GM18502 (cell line): ENCODE measurements around the gene TAAR2.
"Not testable (repeated sequence)": the region's sequence is repeated elsewhere in the genome, so short reads cannot be mapped to it uniquely, and the experiment has no call there.

Experiments
- ATAC-seq: cut with Tn5 transposase; IDR thresholded peaks from one replicate; pipeline ENCODE4 v1.9.1; 2021; ENCODE audit warnings: mild to moderate bottlenecking; ENCODE audit not compliant: unreplicated experiment, poor library complexity

Gene TAAR2, protein sequence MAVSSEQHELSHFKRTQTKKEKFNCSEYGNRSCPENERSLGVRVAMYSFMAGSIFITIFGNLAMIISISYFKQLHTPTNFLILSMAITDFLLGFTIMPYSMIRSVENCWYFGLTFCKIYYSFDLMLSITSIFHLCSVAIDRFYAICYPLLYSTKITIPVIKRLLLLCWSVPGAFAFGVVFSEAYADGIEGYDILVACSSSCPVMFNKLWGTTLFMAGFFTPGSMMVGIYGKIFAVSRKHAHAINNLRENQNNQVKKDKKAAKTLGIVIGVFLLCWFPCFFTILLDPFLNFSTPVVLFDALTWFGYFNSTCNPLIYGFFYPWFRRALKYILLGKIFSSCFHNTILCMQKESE

DNA sequence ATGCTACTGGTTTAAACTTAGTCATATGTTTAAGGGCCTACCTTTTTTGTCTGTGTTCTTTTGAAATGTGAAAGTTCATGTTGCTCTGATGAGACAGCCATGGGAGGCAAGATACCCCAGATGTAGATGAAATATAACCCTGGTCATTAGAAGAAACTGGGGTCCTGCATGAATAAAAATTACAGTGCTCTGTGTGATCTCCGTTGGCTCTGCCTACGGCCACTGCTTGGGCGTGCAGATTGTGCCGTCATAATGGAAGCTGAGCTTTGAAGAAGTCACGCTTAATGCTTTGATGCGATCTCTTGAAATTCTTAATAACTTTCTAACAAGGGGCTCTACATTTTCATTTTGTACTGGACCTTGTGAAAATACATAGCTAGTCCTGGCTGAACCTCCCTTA, at the start of gene TAAR2:
Gene TAAR2, minus strand, starts transcription at position 101 of the 400 bp plus-strand sequence. Its CDS starts 0 bp downstream, at position 101.
- no peak for ATAC-seq

DNA sequence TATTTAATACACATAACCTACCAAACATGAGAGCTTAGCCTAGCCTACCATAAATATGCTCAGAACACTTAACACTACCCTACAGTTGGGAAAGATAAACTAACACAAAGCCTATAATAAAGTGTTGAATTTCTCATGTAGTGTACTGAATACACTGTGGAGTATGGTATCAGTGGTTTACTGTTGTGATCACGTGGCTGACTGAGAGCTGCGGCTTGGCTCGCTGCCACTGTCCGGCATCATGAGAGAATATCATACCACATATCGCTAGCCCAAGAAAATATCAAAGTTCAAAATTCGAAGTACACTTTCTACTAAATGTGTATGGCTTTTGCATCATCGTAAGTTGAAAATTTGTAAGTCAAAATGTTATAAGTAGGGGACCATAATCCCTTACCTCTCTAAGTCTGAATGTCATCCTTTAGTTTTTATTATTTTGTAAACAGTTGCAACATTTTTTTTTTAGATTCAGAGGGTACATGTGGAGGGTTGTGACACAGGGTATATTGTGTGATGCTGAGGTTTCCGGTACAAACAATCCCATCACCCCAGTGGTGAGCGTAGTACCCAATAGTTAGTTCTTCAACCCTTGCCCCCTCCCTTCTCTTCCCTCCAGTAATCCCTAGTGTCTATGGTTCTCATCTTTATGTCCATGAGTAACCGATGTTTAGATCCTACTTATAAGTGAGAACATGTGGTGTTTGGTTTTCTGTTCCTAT, 49.5 kb upstream of the TAAR2 start:
- no peak for ATAC-seq

DNA sequence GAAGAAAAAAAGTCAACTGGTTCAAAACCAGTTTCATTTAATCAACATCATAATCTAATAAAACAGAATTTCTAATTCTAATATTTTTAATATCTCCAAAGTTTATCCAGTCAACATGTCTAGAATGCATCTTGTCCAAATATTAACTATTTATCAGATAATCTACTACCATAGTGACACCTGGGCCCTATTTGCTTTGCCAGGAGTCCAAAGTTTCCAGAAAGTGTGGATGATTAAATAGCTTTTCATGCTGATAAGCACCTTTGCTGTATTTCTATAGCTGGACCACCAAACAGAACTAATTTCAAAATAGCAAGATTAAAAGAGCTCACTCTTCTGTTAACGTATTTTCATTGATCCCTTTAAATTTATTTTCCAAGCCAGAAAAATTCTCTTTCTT, 47.2 kb upstream of the TAAR2 start:
- no peak for ATAC-seq

DNA sequence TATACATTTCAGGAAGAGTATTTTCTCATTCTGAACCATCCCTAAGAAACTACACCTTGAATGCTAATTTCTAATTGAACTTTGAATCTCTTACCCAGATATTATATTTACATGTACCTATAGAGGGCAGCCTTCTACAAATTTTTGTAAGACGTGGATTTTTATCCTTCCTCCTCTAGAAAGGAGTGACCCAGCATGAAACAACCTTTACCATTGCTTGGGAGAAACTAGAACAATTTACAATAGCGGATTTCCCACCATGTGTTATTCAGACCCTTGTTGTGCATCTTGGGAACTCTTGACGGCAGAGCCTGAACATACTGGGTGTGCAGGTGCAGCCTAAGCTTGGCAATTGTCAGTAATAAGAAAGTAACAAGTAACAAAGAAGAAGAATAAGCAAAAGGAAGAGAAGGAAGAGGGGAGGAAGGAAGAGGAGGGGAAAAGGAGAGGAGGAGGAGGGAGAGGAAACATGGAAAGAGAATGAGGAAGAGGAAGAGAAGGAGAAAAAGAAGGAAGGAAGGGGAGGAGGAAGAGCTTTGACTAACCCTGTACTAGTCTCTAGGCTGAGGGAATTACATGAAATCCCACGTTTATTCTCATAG, 45.7 kb upstream of the TAAR2 start:
- ATAC-seq, result peak; percentile 70

DNA sequence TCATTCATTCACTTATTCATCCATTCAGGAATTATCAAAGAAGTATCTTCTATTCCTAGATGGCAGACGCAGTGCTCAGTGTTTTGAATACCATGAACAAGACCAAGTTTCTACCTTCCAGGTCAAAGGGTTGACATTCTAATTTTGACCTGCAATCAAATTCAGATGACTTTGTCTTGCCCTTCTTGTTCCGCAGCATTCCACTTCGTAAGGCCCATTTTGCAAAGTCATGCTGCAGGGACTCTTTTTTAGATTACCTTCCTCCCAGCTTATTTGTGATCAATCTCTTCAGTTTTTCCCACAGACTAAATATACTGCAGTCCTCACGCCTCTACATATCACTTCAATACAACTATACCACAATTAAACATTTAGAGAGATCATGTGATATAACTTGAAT, 42.0 kb upstream of the TAAR2 start:
- ATAC-seq, result no peak

DNA sequence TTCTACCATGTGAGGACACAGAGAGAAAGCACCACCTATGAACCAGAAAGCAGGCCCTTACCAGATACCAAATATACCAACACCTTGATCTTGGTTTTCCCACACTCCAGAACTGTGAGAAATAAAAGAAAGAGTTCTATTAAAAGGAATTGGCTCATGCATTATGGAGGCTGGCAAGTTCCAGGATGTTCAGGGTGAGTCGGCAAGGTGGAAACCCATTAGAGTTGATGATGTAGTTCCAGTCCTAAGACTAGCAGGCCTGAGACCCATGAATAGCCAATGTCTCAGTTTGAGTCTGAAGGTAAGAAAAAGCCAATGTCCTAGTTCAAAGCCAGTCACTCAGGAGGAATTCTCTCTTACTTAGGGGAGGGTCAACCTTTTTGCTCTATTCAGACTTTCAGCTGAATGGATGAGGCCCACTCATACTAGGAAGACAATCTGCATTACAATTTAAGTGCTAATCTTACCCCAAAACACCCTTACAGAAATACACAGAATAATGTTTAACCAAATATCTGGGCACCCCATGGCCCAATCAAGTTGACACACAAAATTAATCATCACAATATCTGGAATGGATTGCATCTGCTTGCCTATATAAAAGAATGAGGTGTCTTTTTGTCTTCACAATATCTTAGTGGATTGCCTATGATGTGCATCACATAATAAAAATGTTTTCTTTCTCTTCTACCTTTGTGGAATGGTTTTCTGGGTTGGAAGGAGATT, 40.4 kb upstream of the TAAR2 start:
- no peak for ATAC-seq

DNA sequence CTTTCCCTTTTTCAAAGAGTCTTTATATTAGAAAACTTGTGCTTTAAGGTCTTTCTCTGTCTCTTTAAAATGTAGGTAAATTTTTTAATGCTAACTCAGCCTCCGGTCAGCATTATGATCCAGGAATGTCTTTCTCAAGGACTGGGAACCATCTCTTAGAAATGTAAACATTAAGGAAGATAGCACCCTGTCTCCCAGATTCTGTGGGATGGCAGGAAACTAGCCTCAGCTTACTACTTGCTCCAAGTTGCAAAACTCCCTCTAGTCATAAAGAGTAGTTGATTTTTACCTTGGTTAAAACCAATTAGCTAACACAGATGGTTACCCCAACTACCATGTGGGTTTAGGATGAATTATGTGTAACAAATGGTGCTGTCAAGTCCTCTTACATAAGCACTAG, 39.6 kb upstream of the TAAR2 start:
- ATAC-seq, result no peak

DNA sequence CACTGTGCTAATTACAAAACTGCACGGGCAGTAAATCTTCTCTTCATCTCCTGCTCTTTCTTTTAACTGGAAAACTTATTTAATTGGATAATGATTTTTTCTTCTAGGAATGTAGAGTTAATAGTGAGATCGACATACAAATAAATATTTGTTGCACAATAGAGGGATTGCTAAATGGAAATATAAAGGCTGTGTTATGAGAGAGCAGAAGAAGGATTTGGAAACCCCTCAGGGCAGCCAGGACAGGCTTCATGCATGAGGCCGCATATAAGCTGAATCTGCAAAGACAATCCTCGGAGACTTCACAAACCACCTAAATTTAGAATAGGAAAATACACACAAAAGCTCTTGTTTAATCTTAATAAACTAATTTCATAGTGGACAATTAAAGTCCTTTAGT, 37.8 kb upstream of the TAAR2 start:
- no peak for ATAC-seq

DNA sequence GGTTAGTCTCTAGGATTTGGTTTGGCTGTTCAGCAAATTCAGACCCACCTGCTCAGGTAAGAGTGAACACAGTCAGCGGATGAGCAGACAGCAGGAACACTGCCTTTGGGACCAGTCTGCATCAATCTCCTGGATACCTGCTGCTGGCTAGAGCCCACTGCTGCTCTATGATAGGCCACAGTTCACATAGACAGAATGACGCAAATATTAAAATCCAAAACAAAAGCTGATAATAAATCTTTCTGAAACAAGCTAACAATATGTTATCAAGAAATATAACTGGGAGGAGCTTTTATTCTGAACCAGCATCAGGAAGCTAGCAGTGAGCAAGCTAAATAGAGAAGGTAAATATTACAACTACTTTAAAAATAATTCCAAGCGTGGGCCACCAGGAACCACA, 35.0 kb upstream of the TAAR2 start, which contains the start of gene TAAR1:
Gene TAAR1, minus strand, starts transcription at position 101 of the 400 bp plus-strand sequence. CDS start 13,179 bp downstream, outside the sequence.
- ATAC-seq, result no peak

DNA sequence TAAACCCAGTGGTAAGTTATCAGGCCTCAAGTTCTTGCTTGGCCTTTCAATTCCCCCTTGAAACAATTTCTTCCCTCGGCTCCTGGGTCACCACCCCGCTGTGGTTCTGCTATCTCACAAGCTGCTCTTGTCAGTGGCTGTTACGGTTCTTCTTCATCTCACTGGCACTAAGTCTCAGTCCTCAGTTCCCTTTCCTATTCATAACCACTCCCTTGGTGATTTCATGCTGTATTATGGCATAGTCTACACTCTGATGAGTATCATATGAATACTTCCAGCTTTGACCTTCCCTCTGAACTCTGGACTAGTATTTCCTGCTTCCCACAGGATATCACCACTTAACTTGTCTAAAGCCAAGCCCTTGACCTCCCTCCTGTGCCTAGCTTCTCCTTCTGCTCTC, 27.0 kb upstream of the TAAR2 start:
- no peak for ATAC-seq

DNA sequence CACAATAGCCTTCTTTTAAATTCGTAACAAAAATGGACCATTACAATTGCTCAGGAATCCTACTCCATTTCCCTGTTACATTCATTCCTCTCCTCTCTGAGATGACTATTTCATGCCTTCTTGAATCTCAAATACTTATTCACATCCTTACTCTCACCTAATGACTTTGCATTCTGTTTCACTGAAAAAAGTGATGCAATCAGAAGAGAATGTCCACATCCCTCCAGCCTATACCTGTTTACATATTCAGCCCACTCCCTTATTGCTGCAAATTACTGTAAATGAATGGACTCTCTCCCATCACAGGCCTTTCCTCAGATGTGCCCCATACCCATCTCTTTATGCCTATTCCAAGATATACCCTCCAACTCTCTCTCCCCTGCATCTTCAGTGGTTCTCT, 26.4 kb upstream of the TAAR2 start:
- ATAC-seq, result no peak

DNA sequence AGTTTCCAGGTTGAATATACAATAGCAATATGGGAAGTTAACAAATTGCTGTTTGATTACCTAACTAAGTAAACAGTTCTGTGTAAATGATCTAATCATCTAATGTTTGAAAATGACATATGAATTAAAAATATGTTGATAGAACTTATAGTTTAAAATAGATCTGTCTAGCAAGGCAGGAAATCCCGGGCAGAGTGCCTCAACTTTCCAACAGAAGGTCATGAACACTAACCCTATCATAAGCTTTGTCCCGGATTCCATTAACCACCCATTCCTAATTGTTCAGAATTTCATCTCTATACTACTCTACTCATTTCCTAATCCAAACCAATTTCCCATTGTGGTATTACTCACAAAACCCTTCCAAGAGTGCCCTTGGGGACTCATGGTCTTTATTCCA, 24.8 kb upstream of the TAAR2 start:
- ATAC-seq, result no peak

DNA sequence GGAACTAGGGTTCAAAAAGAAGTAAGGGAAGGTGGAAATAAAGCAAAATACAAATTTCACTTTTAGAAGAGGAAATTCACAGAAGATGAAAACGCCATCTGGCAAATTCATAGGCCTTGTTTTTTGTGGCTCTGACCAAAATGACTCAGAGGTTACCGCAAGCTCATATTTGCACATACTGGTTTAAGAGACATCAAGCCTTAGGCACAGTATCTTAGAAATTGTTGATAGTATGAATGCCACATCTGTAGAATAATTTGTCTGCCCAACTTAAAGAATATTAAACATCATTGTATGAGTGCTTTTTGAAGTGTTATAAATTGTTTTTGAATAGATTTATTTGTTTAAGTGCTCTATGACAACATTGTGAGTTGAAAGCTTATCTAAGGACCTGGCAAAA, 24.3 kb upstream of the TAAR2 start:
- peak; percentile 96 for ATAC-seq

DNA sequence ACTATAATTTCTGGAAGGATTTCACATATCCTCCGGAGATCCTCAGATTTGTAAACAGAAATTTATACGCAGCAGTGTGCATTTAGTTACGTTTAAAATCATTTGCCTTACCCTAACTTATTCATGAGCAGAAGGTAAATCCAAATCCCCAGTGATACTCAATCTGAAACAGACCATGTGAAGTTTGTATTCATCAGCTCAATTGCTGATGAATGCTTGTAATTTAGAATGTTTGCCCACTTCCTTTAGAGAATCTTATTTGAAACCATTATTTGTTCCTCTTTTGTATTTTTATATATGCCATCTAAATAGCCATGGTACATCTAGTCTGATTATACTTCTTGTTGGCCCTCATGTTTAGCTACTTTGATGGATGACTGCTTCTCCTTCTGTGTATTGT, 19.5 kb upstream of the TAAR2 start:
- ATAC-seq, result no peak

DNA sequence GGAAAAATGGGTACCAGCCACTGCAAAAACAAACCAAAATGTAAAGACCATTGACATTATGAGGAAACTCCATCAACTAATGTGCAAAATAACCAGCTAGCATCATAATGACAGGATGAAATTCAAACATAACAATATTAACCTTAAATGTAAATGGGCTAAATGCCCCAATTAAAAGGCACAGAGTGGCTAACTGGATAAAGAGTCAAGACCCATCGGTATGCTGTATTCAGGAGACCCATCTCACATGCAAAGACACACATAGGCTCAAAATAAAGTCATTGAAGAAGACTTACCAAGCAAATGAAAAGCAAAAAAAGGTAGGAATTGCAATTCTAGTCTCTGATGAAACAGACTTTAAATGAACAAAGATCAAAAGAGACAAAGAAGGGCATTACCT, 13.1 kb upstream of the TAAR2 start:
- not testable (repeated sequence) for ATAC-seq

DNA sequence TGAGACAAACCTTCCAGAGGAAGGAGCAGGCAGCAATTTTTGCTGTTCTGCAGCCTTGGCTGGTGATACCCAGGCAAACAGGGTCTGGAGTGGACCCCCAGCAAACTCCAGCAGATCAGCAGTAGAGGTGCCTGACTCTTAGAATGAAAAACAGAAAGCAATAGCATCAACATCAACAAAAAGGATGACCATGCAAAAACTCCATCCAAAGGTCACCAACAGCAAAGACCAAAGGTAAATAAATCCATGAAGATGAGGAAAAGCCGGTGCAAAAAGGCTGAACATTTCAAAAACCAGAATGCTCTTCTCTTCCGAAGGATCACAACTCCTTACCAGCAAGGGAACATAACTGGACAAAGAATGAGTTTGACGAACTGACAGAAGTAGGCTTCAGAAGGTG, 11.8 kb upstream of the TAAR2 start:
- not testable (repeated sequence) for ATAC-seq

DNA sequence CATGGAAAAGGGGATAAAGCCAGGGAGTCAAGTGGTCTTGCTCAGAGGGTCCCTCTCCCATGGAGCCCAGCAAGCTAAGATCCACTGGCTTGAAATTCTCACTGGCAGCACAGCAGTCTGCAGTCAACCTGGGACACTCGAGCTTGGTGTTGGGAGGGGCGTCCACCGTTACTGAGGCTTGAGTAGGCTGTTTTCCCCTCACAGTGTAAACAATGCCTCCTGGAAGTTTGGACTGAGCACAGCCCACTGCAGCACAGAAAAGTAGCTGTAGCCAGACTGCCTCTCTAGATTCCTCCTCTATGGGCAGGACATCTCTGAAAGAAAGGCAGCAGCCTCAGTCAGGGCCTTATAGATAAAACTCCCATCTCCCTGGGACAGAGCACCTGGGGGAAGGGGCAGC, 11.2 kb upstream of the TAAR2 start:
- not testable (repeated sequence) for ATAC-seq

DNA sequence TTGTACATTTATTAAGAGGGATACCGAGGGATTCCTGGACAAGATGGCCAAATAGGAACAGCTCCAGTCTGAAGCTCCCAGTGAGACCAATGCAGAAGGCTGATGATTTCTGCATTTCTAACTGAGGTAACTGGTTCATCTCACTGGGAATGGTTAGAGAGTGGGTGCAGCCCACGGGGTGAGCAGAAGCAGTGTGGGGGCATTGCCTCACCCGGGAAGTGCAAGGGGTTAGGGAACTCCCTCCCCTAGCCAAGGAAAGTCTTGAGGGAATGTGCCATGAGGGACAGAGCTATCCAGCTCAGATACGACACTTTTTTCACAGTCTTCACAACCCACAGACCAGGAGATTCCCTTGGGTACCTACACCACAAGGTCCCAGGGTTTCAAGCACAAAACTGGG, 10.7 kb upstream of the TAAR2 start:
- no peak for ATAC-seq

DNA sequence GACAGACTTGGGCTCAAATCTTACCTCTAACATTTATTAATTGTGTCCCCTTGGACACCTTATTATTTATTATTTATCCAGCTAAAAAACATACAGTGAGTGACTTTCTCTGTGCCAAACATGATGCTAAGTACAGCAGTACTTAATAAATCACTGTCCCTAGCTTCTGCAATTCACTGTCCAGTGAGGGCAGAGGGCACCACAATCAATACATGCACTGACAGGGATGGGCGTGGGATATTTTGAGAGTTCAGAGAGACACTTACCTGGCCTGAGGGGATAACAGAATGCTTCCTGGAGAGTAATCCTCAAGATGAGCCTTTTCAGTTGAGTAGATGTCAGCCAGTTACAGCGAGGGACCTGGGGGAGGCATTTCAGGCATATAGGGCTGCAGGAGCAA, 9.3 kb upstream of the TAAR2 start:
- no peak for ATAC-seq

DNA sequence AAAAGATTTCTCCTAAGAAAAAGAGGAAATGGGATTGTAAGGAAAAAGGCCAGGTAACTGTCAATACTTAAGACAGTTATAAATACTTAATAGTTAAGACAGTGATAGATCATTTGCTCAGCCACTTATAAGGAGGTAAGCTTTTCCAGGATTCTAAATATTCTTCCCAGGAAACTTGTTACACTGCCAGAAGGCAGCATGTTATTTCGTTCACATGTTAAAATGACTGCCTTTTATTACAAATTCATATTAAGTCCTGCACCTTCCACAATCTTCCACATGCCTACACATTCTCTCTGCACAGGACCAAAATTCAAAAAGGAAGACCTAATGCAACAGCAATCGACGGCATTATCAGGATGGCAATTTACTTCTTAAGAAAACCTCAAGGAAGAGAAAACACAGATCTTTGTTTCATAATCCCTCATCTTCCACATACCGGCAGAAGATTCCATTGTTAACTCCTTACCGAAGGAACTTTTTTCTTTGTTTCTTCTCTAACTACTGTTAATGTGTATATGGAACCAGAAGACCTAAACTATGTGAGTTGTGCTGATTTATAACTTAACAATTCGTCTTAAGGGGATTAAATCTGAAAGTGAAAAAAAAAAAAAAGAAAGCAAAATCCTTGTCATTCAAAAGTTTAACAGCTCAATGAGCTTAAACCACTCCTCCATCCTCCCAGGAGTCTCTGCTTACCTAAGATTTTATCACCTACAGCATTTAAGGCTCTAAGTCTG, 799 bp downstream of the TAAR2 start:
- no peak for ATAC-seq
